ENCODE data around the gene SLC25A21. TPM values are rescaled to one million over a fixed set of nuclear protein-coding genes. Genes with fewer than 3 reads are reported as not detected.
A peak's percentile ranks its signal among the peaks of the same experiment; 100 is the strongest.

Gene SLC25A21
- total and polyA plus RNA-seq, 7 donors = 0.07 to 0.37 (median 0.18) TPM; not detected in 1

DNA sequence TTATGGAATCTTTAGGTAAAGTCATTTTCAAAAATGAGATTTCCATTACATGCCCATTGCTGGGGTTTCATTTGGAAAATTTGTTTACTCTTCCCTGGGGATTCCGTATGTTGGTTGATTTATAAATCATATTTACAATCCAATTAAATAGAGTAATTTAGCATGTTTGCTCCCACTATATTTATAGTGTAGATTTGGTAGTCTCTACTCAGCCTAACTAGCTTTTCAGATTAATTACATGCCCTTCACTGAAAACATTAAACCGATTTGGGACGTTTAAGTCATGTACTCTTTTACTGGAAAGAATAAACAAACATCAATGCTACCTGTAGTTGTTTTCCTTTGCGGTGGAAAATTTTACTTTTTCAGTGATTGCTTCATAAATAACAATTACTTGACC, 500.3 kb downstream of the SLC25A21 start:
- no peaks in the 10 kb centered on the region for H3K4me1 ChIP-seq
- H3K4me3 ChIP-seq = no peak overlapping the region
- no peaks in the 10 kb centered on the region for H3K9me3 ChIP-seq
- ATAC-seq = no peak
- H3K27ac ChIP-seq = no peak overlapping the region
- intact Hi-C loops (cut with DNase I) = no loop called here
- WGBS, 3 donors = 66 to 83% (median 70%) methylated on average over 4 of the region's 4 CpGs
- peaks cover 4 to 60% (median 8%) of the 10 kb centered on the region in 3 donors for H3K27me3 ChIP-seq (ENCODE audit: insufficient read depth in 3 of 3, low read length in 2 of 3)
- no peak for DNase-seq
- H3K36me3 ChIP-seq (ENCODE audit: insufficient read depth in 1 of 2, low read depth in 1 of 2) = no peaks in the 10 kb centered on the region
- TF ChIP-seq, protein P1, sequence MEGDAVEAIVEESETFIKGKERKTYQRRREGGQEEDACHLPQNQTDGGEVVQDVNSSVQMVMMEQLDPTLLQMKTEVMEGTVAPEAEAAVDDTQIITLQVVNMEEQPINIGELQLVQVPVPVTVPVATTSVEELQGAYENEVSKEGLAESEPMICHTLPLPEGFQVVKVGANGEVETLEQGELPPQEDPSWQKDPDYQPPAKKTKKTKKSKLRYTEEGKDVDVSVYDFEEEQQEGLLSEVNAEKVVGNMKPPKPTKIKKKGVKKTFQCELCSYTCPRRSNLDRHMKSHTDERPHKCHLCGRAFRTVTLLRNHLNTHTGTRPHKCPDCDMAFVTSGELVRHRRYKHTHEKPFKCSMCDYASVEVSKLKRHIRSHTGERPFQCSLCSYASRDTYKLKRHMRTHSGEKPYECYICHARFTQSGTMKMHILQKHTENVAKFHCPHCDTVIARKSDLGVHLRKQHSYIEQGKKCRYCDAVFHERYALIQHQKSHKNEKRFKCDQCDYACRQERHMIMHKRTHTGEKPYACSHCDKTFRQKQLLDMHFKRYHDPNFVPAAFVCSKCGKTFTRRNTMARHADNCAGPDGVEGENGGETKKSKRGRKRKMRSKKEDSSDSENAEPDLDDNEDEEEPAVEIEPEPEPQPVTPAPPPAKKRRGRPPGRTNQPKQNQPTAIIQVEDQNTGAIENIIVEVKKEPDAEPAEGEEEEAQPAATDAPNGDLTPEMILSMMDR (IDR thresholded peaks at IDR 0.05) = no peak

DNA sequence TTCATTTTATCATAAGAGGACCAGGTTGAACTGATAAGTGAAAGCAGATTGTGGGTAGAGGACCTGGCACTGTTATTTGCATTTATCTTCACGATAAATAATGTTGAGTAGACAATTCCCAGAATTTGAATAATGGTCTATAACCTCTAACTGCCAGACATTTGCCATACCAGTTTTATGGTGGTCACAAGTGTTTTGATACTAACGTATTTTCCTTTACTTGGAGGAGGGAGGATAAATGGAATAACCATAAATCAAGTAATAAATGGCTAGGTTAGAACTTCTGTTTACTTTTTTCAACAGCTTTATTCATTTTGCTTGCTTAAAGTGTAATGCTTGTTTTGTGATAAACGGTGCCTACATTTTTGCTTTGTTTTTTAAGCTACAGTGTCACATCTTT, 501.3 kb downstream of the SLC25A21 start:
- 55 to 60% (median 56%) methylated on average over 3 of the region's 3 CpGs for WGBS, 3 donors

DNA sequence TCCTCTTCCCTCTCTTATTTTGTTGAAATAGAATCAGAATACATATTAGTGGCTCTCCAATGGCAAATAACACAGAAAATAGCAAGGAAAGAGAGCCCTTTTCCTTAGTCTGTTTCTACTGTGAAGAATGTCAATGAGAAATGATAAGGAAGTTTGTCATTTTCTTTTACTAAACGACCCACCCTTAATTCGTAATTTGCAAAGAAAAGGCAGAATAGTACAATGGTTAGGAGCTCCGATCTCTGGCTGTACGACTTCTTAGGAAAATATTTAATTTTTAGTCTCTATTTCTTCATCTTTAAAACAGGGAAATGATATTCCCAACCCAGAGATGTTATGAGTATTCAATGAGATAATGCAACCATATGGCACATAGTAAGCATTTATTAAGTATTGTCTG, 504.7 kb downstream of the SLC25A21 start:
- no peak for DNase-seq
- no peak for ATAC-seq
- Histone ChIP-seq H3K4me1 (peaks cover 18% of the 10 kb centered on the region), H3K4me3 (peak overlapping the region; percentile 42), H3K27me3 (ENCODE audit: insufficient read depth in 3 of 3, low read length in 2 of 3) (peaks cover 6 to 91% (median 28%) of the 10 kb centered on the region in 3 donors), H3K9me3 (no peaks in the 10 kb centered on the region), H3K36me3 (ENCODE audit: insufficient read depth in 1 of 2, low read depth in 1 of 2) (no peaks in the 10 kb centered on the region), H3K27ac (no peak overlapping the region)
- TF ChIP-seq, protein P1 (IDR thresholded peaks at IDR 0.05) = no peak
- intact Hi-C loops (cut with DNase I) = no loop called here
- 22 to 29% (median 24%) methylated on average over 4 of the region's 4 CpGs for WGBS, 3 donors

More for the DNA sequence above, 501.3 kb downstream of the SLC25A21 start:
- peaks cover 4% of the 10 kb centered on the region for H3K4me1 ChIP-seq
- intact Hi-C loops (cut with DNase I) = no loop called here
- no peak overlapping the region for H3K4me3 ChIP-seq
- peaks cover 8 to 69% (median 12%) of the 10 kb centered on the region in 3 donors for H3K27me3 ChIP-seq (ENCODE audit: insufficient read depth in 3 of 3, low read length in 2 of 3)
- ATAC-seq (no peak), DNase-seq (no peak)
- no peaks in the 10 kb centered on the region for H3K36me3 ChIP-seq (ENCODE audit: insufficient read depth in 1 of 2, low read depth in 1 of 2)
- no peak overlapping the region for H3K27ac ChIP-seq
- H3K9me3 ChIP-seq = no peaks in the 10 kb centered on the region
- TF ChIP-seq, protein P1 (IDR thresholded peaks at IDR 0.05) = no peak

DNA sequence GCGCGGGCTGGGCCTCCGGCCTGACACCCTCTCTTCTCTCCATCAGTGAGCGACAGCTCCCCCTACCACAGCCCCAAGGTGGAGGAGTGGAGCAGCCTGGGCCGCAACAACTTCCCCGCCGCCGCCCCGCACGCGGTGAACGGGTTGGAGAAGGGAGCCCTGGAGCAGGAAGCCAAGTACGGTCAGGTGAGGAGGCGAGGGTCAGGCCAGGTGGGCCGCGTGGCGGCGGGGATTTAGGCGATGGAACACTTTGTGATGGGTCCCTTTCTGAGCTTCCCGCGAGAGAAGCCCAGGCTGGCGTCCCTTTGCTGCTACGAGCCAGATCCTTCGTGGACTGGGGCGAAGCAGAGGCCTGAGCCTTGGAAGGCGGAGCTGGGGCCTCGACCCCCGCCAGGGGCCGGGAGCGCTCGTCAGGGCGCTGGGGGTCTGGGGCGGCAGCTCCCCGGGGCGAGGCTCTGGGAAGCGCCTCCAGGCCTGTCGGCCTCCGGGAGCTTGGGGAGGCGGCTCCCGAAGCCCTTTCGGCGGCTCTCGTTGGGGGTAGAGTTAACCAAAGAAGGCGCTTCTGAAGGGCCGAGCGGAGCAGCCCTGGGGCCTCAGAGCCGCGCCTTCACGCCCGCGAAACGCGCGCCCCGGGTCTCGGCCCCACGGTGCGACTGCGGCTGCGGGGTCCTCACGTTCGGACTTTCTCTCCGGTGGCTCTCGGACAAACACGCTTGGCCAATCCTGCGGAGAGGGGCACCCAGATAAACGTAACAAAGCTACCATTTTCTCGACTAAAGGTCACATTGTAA, 505.8 kb downstream of the SLC25A21 start:
- intact Hi-C loops (cut with DNase I) = no loop called here
- ATAC-seq (no peak), DNase-seq (no peak)
- Histone ChIP-seq H3K4me3 (peak overlapping the region; percentile 42), H3K27me3 (ENCODE audit: insufficient read depth in 3 of 3, low read length in 2 of 3) (peaks cover 6 to 99% (median 36%) of the 10 kb centered on the region in 3 donors), H3K9me3 (no peaks in the 10 kb centered on the region), H3K27ac (peak overlapping the region; percentile 4), H3K4me1 (peaks cover 25% of the 10 kb centered on the region), H3K36me3 (ENCODE audit: insufficient read depth in 1 of 2, low read depth in 1 of 2) (no peaks in the 10 kb centered on the region)
- TF ChIP-seq, protein P1 (IDR thresholded peaks at IDR 0.05) = no peak
- WGBS, 3 donors = 8 to 11% (median 9%) methylated on average over 63 to 68 of the region's 68 CpGs

All from psoas muscle (tissue), 8 donors.